H1 (cell line): ENCODE data around the gene TNFAIP8. TPM values are rescaled to one million over a fixed set of nuclear protein-coding genes. Genes with fewer than 3 reads are reported as not detected.
A peak's percentile ranks its signal among the peaks of the same experiment; 100 is the strongest.

Source experiments
- CTCF ChIA-PET: fragments of 300-600 bp; sonication (Branson Sonifier 250); formaldehyde crosslinking; loops from one replicate; lab custom pipeline; 2021; ENCODE audit not compliant: partially characterized antibody; lab: Charles Lee
- POLR2A ChIA-PET: fragments of 300-600 bp; sonication (Branson Sonifier 250); formaldehyde crosslinking; loops from one replicate; lab custom pipeline; 2021; ENCODE audit warnings: inconsistent platforms; ENCODE audit not compliant: partially characterized antibody; lab: Charles Lee
- DNase-seq, 2 experiments: peaks; one replicate each; pipeline versions ENCODE4 v3.0.0 to v3.0.0-alpha.2; 2010 to 2022; ENCODE audit warnings: low spot score in 2 of 2, low read depth in 1 of 2, mixed read lengths in 1 of 2
- FAIRE-seq: peaks from 2 replicates; lab custom pipeline; 2011; peaks lifted over from hg19 to GRCh38; lab: Jason Lieb, UNC
- H2AFZ ChIP-seq: 2 replicates; pipeline ENCODE4 v1.8.1; 2012; ENCODE audit warnings: low read length, inconsistent platforms
- H2AK5ac ChIP-seq: 2 replicates; pipeline ENCODE4 v1.6.1; 2013; ENCODE audit warnings: low read depth, low read length
- H2BK120ac ChIP-seq: replicated peaks from 2 replicates; pipeline ENCODE3; 2013; ENCODE audit warnings: low read depth, low read length, inconsistent platforms
- H2BK12ac ChIP-seq: 2 replicates; pipeline ENCODE4 v1.6.1; 2013; ENCODE audit warnings: low read depth, low read length
- H2BK15ac ChIP-seq: 2 replicates; pipeline ENCODE4 v1.6.1; 2013; ENCODE audit warnings: low read length
- H2BK20ac ChIP-seq: 2 replicates; pipeline ENCODE4 v1.6.1; 2013; ENCODE audit warnings: low read length
- H2BK5ac ChIP-seq: 2 replicates; pipeline ENCODE4 v1.6.1; 2013; ENCODE audit warnings: low read depth, low read length
- H3K14ac ChIP-seq: 2 replicates; pipeline ENCODE4 v1.6.1; 2013; ENCODE audit warnings: inconsistent platforms; ENCODE audit not compliant: insufficient read length
- H3K18ac ChIP-seq: 2 replicates; pipeline ENCODE4 v1.6.1; 2013; ENCODE audit warnings: low read length; ENCODE audit errors: extremely low read depth
- H3K23ac ChIP-seq: 2 replicates; pipeline ENCODE4 v1.6.1; 2013; ENCODE audit warnings: inconsistent platforms; ENCODE audit not compliant: insufficient read length
- H3K23me2 ChIP-seq: 2 replicates; pipeline ENCODE4 v1.6.1; 2013; ENCODE audit warnings: low read depth, low read length
- H3K27ac ChIP-seq: 2 replicates; pipeline ENCODE4 v1.6.1; 2011; ENCODE audit warnings: low read depth, low read length, inconsistent platforms
- H3K27me3 ChIP-seq, 4 experiments: replicated peaks in 1 of 4; 1 replicate in 1 of 4; 2 replicates in 3 of 4; pipeline versions ENCODE4 v1.6.1 to v1.8.1; 2011 to 2013; ENCODE audit warnings: low read length in 3 of 4, mild to moderate bottlenecking in 3 of 4, inconsistent platforms in 2 of 4, mixed read lengths in 2 of 4, moderate library complexity in 1 of 4; ENCODE audit not compliant: control insufficient read depth in 3 of 4, insufficient read depth in 3 of 4; ENCODE audit errors: extremely low read depth in 1 of 4
- H3K36me3 ChIP-seq, 4 experiments: 2 replicates each; pipeline versions ENCODE4 v1.6.1 to v1.8.1; 2011 to 2013; ENCODE audit warnings: mild to moderate bottlenecking in 4 of 4, low read length in 3 of 4, moderate library complexity in 2 of 4, control low read depth in 1 of 4, inconsistent platforms in 1 of 4; ENCODE audit not compliant: insufficient read depth in 4 of 4, control insufficient read depth in 2 of 4
- H3K4ac ChIP-seq: replicated peaks from 2 replicates; pipeline ENCODE3; 2013; ENCODE audit warnings: low read length, low read depth, mixed read lengths, inconsistent platforms; ENCODE audit not compliant: insufficient read length
- H3K4me1 ChIP-seq, 4 experiments: replicated peaks in 1 of 4; 1 replicate in 1 of 4; 2 replicates in 3 of 4; pipeline versions ENCODE4 v1.6.1 to v1.8.1; 2011 to 2013; ENCODE audit warnings: low read length in 3 of 4, inconsistent platforms in 2 of 4, mixed read lengths in 1 of 4; ENCODE audit not compliant: insufficient read depth in 4 of 4, control insufficient read depth in 3 of 4
- H3K4me2 ChIP-seq, 2 experiments: 2 replicates each; pipeline versions ENCODE4 v1.6.1 to v1.8.1; 2011 to 2013; ENCODE audit warnings: low read depth in 2 of 2, low read length in 2 of 2, control low read depth in 1 of 2, inconsistent platforms in 1 of 2, mild to moderate bottlenecking in 1 of 2; ENCODE audit not compliant: insufficient read depth in 1 of 2
- H3K4me3 ChIP-seq, 4 experiments: fragments of 200-600, 300-600 bp in 1 of 4; sonication (generic), shearing (Covaris generic), sonication (Bioruptor Twin) in 1 of 4; 2 replicates each; pipeline versions ENCODE4 v1.5.1 to v1.8.1; 2011 to 2016; ENCODE audit warnings: low read length in 4 of 4, low read depth in 3 of 4, control low read depth in 2 of 4, inconsistent platforms in 2 of 4, mild to moderate bottlenecking in 2 of 4, mixed read lengths in 1 of 4, moderate library complexity in 1 of 4; ENCODE audit not compliant: insufficient read depth in 2 of 4; ENCODE audit errors: extremely low read depth in 1 of 4
- H3K56ac ChIP-seq: replicated peaks from 2 replicates; pipeline ENCODE3; 2013; ENCODE audit warnings: low read depth, mild to moderate bottlenecking, mixed read lengths, low read length, inconsistent platforms; ENCODE audit not compliant: insufficient read length
- H3K79me1 ChIP-seq: 2 replicates; pipeline ENCODE4 v1.6.1; 2013; ENCODE audit warnings: low read depth, low read length, control low read depth
- H3K79me2 ChIP-seq, 2 experiments: 2 replicates each; pipeline versions ENCODE4 v1.6.1 to v1.8.1; 2012 to 2013; ENCODE audit warnings: low read length in 2 of 2, mild to moderate bottlenecking in 2 of 2, inconsistent platforms in 1 of 2; ENCODE audit not compliant: insufficient read depth in 2 of 2, control insufficient read depth in 1 of 2
- H3K9ac ChIP-seq, 4 experiments: replicated peaks in 1 of 4; 1 replicate in 1 of 4; 2 replicates in 3 of 4; pipeline versions ENCODE4 v1.6.1 to v1.8.1; 2011 to 2013; ENCODE audit warnings: low read depth in 3 of 4, low read length in 3 of 4, control low read depth in 2 of 4, mild to moderate bottlenecking in 2 of 4, moderate library complexity in 2 of 4, inconsistent platforms in 1 of 4; ENCODE audit errors: extremely low read depth in 1 of 4
- H3K9me3 ChIP-seq, 2 experiments: 2 replicates each; pipeline versions ENCODE4 v1.6.1 to v1.8.1; 2012 to 2013; ENCODE audit warnings: mild to moderate bottlenecking in 2 of 2, moderate library complexity in 2 of 2, control low read depth in 1 of 2, inconsistent platforms in 1 of 2, low read depth in 1 of 2, low read length in 1 of 2, mixed read lengths in 1 of 2; ENCODE audit not compliant: insufficient read depth in 2 of 2
- H4K20me1 ChIP-seq, 2 experiments: replicated peaks in 1 of 2; 2 replicates each; pipeline versions ENCODE3 to v1.8.1; 2011 to 2013; ENCODE audit warnings: inconsistent platforms in 2 of 2, low read length in 2 of 2, mild to moderate bottlenecking in 1 of 2; ENCODE audit not compliant: insufficient read depth in 2 of 2, control insufficient read depth in 1 of 2
- H4K5ac ChIP-seq: 2 replicates; pipeline ENCODE4 v1.6.1; 2013; ENCODE audit warnings: low read length, low read depth, mixed read lengths, inconsistent platforms; ENCODE audit not compliant: insufficient read length
- H4K8ac ChIP-seq: 2 replicates; pipeline ENCODE4 v1.8.0; 2013; ENCODE audit warnings: mild to moderate bottlenecking, moderate library complexity, low read length, inconsistent platforms; ENCODE audit not compliant: insufficient read depth; ENCODE audit errors: extremely low read depth
- H4K91ac ChIP-seq: replicated peaks from 2 replicates; pipeline ENCODE3; 2013; ENCODE audit warnings: low read length, mixed read lengths, inconsistent platforms; ENCODE audit not compliant: insufficient read length
- ASH2L ChIP-seq: fragments of 200-600, 300-600 bp; sonication (generic); IDR thresholded peaks from one replicate; pipeline ENCODE4 v1.7.1; 2017; ENCODE audit warnings: low read length
- CREB1 ChIP-seq: IDR thresholded peaks from 2 replicates; pipeline ENCODE4 v1.6.1; 2012; ENCODE audit warnings: inconsistent platforms
- EZH2 ChIP-seq: fragments of 200-600 bp; sonication (generic); IDR thresholded peaks from 2 replicates; pipeline ENCODE4 v1.7.1; 2012; ENCODE audit warnings: low read depth, mild to moderate bottlenecking, moderate library complexity, low read length, inconsistent platforms; ENCODE audit not compliant: severe bottlenecking
- GTF2F1 ChIP-seq: IDR thresholded peaks from 2 replicates; pipeline ENCODE4 v1.6.1; 2012; ENCODE audit warnings: low read depth, low read length, improper control_type of control experiment, borderline replicate concordance
- KDM1A ChIP-seq: fragments of 200-600, 300-600 bp; sonication (generic); IDR thresholded peaks from 2 replicates; pipeline ENCODE4 v1.7.1; 2016; ENCODE audit warnings: mild to moderate bottlenecking, low read length, borderline replicate concordance
- POLR2A ChIP-seq, 2 experiments: IDR thresholded peaks; 1 replicate in 1 of 2; 2 replicates in 1 of 2; pipeline ENCODE4 v1.6.1; 2011; ENCODE audit warnings: low read depth in 2 of 2, low read length in 2 of 2, mild to moderate bottlenecking in 2 of 2; ENCODE audit errors: control extremely low read depth in 1 of 2
- POLR2AphosphoS5 ChIP-seq: IDR thresholded peaks from 2 replicates; pipeline ENCODE4 v1.6.1; 2011; ENCODE audit warnings: low read depth, low read length
- TCF12 ChIP-seq: IDR thresholded peaks from 2 replicates; pipeline ENCODE4 v1.6.1; 2011; ENCODE audit warnings: low read depth, mild to moderate bottlenecking, low read length
- WGBS, 2 experiments: shearing (Covaris generic) in 1 of 2; methylation state at CpG; one replicate each; pipeline versions ENCODE4 v1.1.6 to v1.1.7; 2013 to 2015; ENCODE audit warnings: low lambda C conversion rate in 2 of 2, mixed read lengths in 2 of 2, inconsistent platforms in 1 of 2, low coverage in 1 of 2, missing lambda C conversion rate in 1 of 2; ENCODE audit not compliant: insufficient replicate concordance in 2 of 2, insufficient coverage in 1 of 2, insufficient read length in 1 of 2; ENCODE audit errors: extremely low coverage in 1 of 2, missing lambda C conversion rate in 1 of 2; 5-methylcytosine and 5-hydroxymethylcytosine counted together
- polyA plus RNA-seq, 7 experiments: library from polyadenylated mRNA; depleted of rRNA in 3 of 7; stranded (reverse) in 5 of 7; unstranded in 2 of 7; fragments of >200 nt in 5 of 7; fragments of 200-250 nt in 2 of 7; gene quantifications; 1 replicate in 5 of 7; 2 replicates in 1 of 7; 4 replicates in 1 of 7; pipeline versions ENCODE4 v1.2.1 to v1.2.3, GENCODE V29; 2011 to 2013; ENCODE audit warnings: missing spikeins in 2 of 7, mixed read lengths in 2 of 7
- total RNA-seq: library from RNA; stranded (reverse); fragmentation: NEBNext Ultra II Directional; extraction: Animal tissue kit (Norgen Biotek cat#: 25700); gene quantifications from 2 replicates; pipeline ENCODE4 v1.2.1, GENCODE V29; 2021

Gene TNFAIP8
- total and polyA plus RNA-seq, 2 of the 8 experiments (the other 6 are each of a cell fraction or from before 2014, with no cell fraction given), result 12.4 to 19.3 TPM

GRCh38 chr5:119355244-119355638, 578 bp upstream of the TNFAIP8 start:
- Histone ChIP-seq H2BK120ac (no peak overlapping the region), H2BK5ac (no peak overlapping the region), H3K4me3 (peak overlapping the region; percentile 27 to 72 (median 56)), H2AFZ (peak overlapping the region; percentile 45), H3K4ac (no peak overlapping the region), H4K20me1 (no peaks in the 10 kb centered on the region), H3K9me3 (no peaks in the 10 kb centered on the region), H3K27ac (no peak overlapping the region), H3K23ac (no peak overlapping the region), H4K8ac (no peak overlapping the region), H3K79me2 (peaks cover 0 to 17% of the 10 kb centered on the region in 2 experiments; a peak in 2 of 4 replicates), H3K4me2 (peak overlapping the region; percentile 81 to 89), H2BK12ac (no peak overlapping the region), H4K91ac (no peak overlapping the region), H2BK20ac (no peak overlapping the region), H3K36me3 (no peaks in the 10 kb centered on the region), H3K14ac (no peak overlapping the region), H3K4me1 (peaks cover 2 to 17% (median 13%) of the 10 kb centered on the region in 4 experiments; a peak in 5 of 7 replicates), H3K79me1 (no peaks in the 10 kb centered on the region), H2BK15ac (no peak overlapping the region), H3K56ac (no peak overlapping the region), H3K18ac (no peak overlapping the region), H2AK5ac (no peak overlapping the region), H3K9ac (peak overlapping the region in 1 of 4 experiments; percentile 45; a peak in 1 of 7 replicates), H3K23me2 (peaks cover 10% of the 10 kb centered on the region), H3K27me3 (0 out of 7 replicates have a peak, but pooled peaks cover 0 to 3% (median 1%) of the 10 kb centered on the region in 4 experiments), H4K5ac (no peak overlapping the region)
- CTCF ChIA-PET, result no interaction called here
- DNase-seq, result peak; percentile 21 to 62
- FAIRE-seq, result no peak
- WGBS, 2 experiments, result 13% methylated on average over 12 of the region's 12 CpGs; no CpG with 5 or more reads in 1 of the 2 experiments
- POLR2A ChIA-PET, result interaction anchor here (1.4 to 2.7 kb wide), 2 partner anchors 12 to 32 kb away, joined by 3 to 6 read pairs; no protein-coding TSS in a partner anchor
- TF ChIP-seq GTF2F1 (no peak), TCF12 (no peak), KDM1A (0 out of 2 replicates have a peak, but pooled peaks have one; percentile 8), EZH2 (peak; percentile 16), CREB1 (no peak), POLR2A (IDR thresholded peaks at IDR 0.05; ENCODE audit: control extremely low read depth in 1 of 2, low read depth in 2 of 2, low read length in 2 of 2) (peak in 1 of 2 experiments; percentile 41; a peak in 1 of 3 replicates), ASH2L (no peak), POLR2AphosphoS5 (no peak)
